ENCODE results near the gene VRK1. TPM values are rescaled to one million over a fixed set of nuclear protein-coding genes. Genes with fewer than 3 reads are reported as not detected.

The VRK1 gene
- total RNA-seq, 1 donor from 2014 or later, result 30.2 TPM

DNA sequence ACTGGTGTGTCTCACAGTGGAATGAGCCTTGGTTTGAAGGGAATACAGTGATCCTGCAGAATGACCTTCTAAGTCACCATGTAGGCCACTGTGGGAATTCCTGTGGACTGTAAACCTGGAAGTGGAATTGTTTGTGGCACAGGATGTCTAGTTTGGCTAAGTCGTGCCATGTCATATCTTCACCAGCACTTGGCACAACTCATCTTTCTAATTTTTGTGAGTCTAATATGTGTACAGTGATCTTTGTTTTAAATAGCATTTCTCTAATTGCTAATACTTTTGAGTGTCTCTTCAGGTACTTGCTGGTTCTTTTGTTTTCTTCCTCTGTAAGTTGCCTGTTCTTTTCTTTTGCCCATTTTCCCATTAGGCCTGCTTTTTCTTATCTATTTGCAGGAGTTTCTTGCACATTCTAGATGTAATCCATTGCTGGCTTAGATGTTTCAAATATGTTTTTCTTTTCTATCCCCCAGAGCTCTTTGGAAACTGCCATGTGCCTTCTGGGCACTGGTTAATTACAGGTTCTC lies 112.7 kb downstream of the VRK1 start:
- intact Hi-C loops (cut with micrococcal nuclease), result no loop called here
- POLR2A ChIA-PET, result no interaction called here

DNA sequence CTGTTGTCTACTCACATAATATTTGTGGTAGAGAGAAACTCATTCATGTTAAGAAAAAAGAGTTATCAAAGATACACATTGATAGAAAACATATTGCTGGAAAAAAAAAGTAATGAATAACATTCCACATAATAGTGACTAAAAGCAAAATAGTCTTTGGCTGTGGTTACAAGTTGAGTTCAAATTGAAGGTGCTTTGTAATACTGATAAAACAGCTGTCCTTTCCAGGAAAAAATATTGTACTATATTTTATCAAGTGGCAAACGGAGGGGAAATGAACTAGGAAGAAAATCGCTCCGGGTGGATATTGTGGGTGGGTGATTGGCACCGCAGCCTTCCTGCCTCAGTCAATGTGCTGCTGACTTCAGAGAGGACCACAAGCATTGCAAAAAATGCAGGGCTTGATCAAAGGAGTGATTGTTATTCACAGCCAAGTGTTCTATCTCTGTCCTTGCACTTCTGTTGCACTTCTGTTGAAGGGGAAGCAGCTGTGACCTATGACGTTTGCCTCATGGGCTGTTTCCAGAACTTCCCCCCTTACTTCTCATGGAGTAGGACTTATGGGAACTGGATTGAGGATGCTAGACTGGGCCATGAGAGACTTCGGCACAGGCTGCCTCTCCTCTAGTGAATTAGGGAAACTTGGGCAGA lies 114.4 kb downstream of the VRK1 start:
- no peak overlapping the region for H3K27ac Mint-ChIP-seq
- no peak for DNase-seq
- ChIA-PET CTCF (no interaction called here), POLR2A (no interaction called here)
- no peaks in the 10 kb centered on the region for H3K27me3 Mint-ChIP-seq
- H3K9me3 Mint-ChIP-seq, result peaks cover 23% of the 10 kb centered on the region
- peaks cover 12% of the 10 kb centered on the region for H3K4me1 Mint-ChIP-seq
- intact Hi-C loops (cut with micrococcal nuclease), result no loop called here
- TF ChIP-seq, protein P1, sequence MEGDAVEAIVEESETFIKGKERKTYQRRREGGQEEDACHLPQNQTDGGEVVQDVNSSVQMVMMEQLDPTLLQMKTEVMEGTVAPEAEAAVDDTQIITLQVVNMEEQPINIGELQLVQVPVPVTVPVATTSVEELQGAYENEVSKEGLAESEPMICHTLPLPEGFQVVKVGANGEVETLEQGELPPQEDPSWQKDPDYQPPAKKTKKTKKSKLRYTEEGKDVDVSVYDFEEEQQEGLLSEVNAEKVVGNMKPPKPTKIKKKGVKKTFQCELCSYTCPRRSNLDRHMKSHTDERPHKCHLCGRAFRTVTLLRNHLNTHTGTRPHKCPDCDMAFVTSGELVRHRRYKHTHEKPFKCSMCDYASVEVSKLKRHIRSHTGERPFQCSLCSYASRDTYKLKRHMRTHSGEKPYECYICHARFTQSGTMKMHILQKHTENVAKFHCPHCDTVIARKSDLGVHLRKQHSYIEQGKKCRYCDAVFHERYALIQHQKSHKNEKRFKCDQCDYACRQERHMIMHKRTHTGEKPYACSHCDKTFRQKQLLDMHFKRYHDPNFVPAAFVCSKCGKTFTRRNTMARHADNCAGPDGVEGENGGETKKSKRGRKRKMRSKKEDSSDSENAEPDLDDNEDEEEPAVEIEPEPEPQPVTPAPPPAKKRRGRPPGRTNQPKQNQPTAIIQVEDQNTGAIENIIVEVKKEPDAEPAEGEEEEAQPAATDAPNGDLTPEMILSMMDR (IDR thresholded peaks at IDR 0.05), result no peak
- ATAC-seq (ENCODE audit: low read depth), result no peak
- peaks cover 12% of the 10 kb centered on the region for H3K36me3 Mint-ChIP-seq (ENCODE audit: low read depth)
- H3K4me3 Mint-ChIP-seq, result no peak overlapping the region

More for the DNA sequence above, 112.7 kb downstream of the VRK1 start:
- Mint-ChIP-seq H3K4me3 (no peak overlapping the region), H3K36me3 (ENCODE audit: low read depth) (peaks cover 11% of the 10 kb centered on the region), H3K27me3 (no peaks in the 10 kb centered on the region), H3K4me1 (peaks cover 19% of the 10 kb centered on the region), H3K27ac (no peak overlapping the region), H3K9me3 (peaks cover 23% of the 10 kb centered on the region)
- DNase-seq, result no peak
- no peak for ATAC-seq (ENCODE audit: low read depth)
- TF ChIP-seq, protein P1 (IDR thresholded peaks at IDR 0.05), result no peak
- CTCF ChIA-PET, result no interaction called here

DNA sequence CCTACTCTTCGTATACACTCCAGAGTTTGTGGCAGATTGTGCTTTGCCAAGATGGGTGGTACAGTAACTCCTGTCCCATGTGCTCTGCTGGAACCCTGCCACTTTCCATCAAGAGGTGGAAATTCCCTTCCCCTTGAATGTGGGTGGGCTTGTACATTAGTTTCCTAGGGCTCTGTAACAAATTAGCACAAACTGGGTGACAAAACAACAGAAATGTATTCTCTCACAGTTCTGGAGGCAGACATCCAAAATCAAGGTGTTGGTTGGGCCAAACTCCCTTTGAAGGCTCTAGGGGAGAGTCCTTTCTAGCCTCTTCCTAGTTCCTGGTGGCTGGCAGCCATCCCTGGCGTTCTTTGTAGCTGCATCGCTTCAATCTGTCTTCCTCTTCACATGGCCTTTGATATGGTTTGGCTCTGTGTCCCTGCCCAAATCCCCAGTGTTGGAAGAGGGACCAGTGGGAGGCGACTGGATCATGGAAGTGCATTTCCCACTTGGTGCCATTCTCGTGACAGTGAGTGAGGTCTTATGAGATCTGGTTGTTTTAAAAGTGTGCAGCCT lies 117.5 kb downstream of the VRK1 start:
- no peak for ATAC-seq (ENCODE audit: low read depth)
- ChIA-PET POLR2A (no interaction called here), CTCF (no interaction called here)
- H3K36me3 Mint-ChIP-seq (ENCODE audit: low read depth), result peaks cover 8% of the 10 kb centered on the region
- intact Hi-C loops (cut with micrococcal nuclease), result no loop called here
- no peak overlapping the region for H3K4me3 Mint-ChIP-seq
- H3K27me3 Mint-ChIP-seq, result no peaks in the 10 kb centered on the region
- no peak overlapping the region for H3K27ac Mint-ChIP-seq
- TF ChIP-seq, protein P1 (IDR thresholded peaks at IDR 0.05), result no peak
- H3K9me3 Mint-ChIP-seq, result peaks cover 9% of the 10 kb centered on the region
- no peak for DNase-seq
- H3K4me1 Mint-ChIP-seq, result no peaks in the 10 kb centered on the region

DNA sequence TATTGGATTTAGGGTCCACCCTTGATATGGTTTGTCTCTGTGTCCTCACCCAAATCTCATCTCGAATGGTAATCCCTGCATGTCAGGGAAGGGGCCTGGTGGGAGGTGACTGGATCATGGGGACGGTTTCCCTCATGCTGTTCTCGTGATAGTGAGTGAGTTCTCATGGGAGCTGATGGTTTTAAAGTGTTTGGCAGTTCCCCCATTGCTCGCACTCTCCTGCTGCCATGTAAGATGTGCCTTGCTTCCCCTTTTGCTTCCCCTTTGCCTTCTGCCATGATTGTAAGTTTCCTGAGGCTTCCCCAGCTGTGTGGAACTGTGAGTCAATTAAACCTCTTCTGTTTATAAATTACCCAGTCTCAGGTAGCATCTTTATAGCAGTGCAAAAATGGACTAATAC lies 118.3 kb downstream of the VRK1 start:
- no peak overlapping the region for H3K4me3 Mint-ChIP-seq
- no peak for DNase-seq
- POLR2A ChIA-PET, result no interaction called here

DNA sequence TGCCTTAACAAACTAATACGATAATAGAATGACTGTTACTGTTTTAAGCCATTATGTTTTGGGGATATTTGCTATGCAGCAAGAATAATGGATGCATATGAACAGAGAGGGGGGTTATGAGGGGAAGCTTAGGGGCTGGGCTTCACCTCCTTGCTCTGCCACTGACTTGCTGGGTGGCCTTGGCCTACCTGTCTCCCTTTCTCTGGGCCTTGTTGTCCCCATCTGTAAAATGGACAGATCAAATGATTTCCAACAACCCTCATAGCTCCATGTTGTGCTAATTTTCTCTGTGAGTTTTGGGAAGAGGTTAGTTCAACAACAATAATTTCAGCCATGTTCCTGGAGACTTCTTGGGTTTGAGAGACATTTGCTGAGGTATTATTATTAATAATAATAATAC lies 119.6 kb downstream of the VRK1 start:
- Mint-ChIP-seq H3K27ac (no peak overlapping the region), H3K36me3 (ENCODE audit: low read depth) (peaks cover 3% of the 10 kb centered on the region), H3K4me3 (no peak overlapping the region), H3K27me3 (no peaks in the 10 kb centered on the region), H3K4me1 (no peaks in the 10 kb centered on the region), H3K9me3 (peaks cover 2% of the 10 kb centered on the region)
- CTCF ChIA-PET, result no interaction called here
- POLR2A ChIA-PET, result no interaction called here
- DNase-seq (no peak), ATAC-seq (ENCODE audit: low read depth) (no peak)
- intact Hi-C loops (cut with micrococcal nuclease), result no loop called here
- TF ChIP-seq, protein P1 (IDR thresholded peaks at IDR 0.05), result no peak

More for the DNA sequence above, 118.3 kb downstream of the VRK1 start:
- peaks cover 2% of the 10 kb centered on the region for H3K9me3 Mint-ChIP-seq
- H3K36me3 Mint-ChIP-seq (ENCODE audit: low read depth), result peaks cover 3% of the 10 kb centered on the region
- no peak for ATAC-seq (ENCODE audit: low read depth)
- CTCF ChIA-PET, result no interaction called here
- intact Hi-C loops (cut with micrococcal nuclease), result no loop called here
- H3K27ac Mint-ChIP-seq, result no peak overlapping the region
- H3K27me3 Mint-ChIP-seq, result no peaks in the 10 kb centered on the region
- TF ChIP-seq, protein P1 (IDR thresholded peaks at IDR 0.05), result no peak
- H3K4me1 Mint-ChIP-seq, result no peaks in the 10 kb centered on the region
